ENCODE data around the gene MRPL53. TPM values are rescaled to one million over a fixed set of nuclear protein-coding genes. Genes with fewer than 3 reads are reported as not detected.
"Not testable (repeated sequence)": the region's sequence is repeated elsewhere in the genome, so short reads cannot be mapped to it uniquely, and the experiment has no call there.

The MRPL53 gene
- polyA plus RNA-seq, 3 donors: 37.1 to 43.6 (median 38.9) TPM

DNA sequence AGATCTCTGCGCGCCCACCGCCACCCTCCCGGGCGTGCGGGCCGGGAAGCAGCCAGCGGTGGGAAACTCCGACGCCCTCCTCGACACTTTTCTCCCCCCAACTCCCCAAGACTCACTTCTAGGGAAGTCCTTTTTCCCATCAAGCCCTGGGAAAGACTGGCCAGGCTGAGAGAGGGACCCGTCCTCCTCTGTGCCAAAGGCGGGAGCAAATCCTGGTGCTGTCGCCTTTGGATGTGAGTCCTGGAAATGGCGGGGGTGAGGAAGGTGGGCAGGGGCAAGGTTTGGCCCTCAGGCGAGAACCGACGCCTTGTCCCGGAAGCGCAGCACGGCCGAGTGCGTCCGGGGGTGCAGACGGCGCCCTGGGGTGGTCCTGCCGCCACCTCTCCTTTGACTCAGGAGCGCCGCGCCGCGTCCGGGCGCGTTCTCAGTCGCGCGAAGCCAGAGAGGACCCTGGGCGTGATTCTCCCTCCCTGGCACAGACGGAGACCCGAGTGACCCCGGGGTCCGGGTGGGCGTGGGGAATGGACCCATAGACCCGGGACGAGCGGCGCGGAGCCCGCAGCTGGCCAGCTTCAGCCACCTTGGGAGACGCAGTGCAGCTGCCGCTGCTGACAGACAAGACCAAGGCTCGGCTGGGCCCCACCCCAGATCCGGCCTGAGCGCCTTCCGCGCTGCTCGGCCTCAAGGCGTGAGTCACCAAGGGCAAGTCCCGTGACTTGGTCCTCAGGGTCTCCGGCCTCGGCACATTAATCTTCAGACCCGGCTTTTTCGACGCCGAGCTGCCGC is 30.4 kb upstream of the MRPL53 start:
- no peak for DNase-seq (ENCODE audit: low read depth in 3 of 3, low spot score in 2 of 3)

DNA sequence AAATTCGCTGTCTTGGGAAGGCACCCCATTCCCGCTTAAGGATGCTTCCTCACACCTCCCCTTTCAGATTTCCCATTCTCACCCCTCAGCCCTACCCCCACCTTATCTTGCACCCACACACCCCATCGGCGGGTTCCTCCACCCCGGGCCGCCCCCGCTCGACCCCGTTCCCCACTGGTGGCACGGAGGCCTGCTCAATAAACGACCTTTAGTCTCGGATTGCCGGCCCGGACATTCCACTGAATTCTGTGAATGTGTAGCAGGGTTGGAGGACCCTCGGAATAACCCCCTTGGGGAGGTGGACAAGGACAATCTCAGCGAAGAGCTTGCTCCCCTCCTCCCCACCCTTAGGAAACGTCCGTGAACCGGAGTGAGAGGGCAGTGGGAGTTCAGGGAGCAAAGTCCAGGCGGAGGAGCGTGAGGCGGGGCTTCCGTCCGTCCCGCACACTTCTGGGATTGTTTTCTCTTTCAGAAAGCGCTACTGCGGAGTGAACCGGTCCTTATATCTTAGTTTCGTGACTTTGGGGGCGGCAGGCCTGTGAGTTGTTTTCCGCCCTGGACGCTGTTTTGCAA is 29.8 kb upstream of the MRPL53 start:
- no peak for DNase-seq (ENCODE audit: low read depth in 3 of 3, low spot score in 2 of 3)

DNA sequence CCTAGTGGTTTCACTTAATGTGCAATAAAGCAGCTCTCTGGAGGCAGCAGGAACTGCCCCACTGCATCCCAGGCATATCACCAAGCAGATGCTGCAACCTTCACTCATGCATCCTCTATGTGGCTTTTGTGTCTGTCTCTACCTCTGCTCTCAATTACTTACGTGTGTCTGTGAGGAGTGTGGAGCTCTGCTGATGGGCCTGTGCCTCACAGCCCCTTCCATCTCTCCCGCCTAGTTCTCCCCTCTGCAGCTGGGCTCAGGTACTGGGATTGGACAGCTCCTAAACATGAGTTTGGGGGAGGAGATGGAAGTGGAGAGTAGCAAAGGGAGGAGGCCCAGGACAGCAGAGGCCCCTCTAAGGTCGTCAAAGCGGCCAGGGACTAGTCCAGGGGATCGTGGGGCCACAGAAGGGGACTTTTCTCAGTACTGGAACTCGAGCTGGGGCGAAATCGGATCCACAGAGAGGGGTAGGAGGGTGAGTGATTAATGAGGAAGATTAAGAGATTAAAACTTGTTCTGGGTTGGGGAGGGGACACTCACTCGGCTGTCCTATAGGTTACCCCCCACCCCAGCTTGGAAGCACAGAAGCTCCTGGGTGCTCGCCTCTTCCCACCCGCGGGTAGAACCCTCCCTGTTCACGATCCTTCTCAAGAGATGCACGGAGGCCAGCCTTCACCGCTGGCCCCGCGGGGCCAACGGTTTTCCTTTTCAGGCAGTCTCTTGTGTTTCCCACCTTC is 29.0 kb upstream of the MRPL53 start:
- no peak for DNase-seq (ENCODE audit: low read depth in 3 of 3, low spot score in 2 of 3)

DNA sequence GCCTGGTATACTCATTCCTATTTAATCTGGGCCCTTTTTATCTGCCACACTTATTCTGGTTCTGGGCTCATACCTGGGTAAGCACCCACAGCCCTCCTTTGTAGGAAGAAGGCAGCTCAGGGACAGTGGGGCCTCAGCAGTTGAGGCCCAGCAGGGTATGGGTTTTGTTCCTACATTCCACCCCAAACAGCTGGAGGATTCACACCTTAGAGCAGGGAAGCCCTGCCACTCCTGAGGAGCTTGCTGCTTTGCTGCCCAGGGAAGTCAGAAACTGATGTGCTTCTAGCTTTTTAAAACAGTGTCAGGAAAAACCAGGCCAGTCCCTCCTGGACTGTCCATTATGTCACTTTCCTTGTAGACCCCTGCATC is 28.1 kb upstream of the MRPL53 start:
- no peak for DNase-seq (ENCODE audit: low read depth in 3 of 3, low spot score in 2 of 3)

DNA sequence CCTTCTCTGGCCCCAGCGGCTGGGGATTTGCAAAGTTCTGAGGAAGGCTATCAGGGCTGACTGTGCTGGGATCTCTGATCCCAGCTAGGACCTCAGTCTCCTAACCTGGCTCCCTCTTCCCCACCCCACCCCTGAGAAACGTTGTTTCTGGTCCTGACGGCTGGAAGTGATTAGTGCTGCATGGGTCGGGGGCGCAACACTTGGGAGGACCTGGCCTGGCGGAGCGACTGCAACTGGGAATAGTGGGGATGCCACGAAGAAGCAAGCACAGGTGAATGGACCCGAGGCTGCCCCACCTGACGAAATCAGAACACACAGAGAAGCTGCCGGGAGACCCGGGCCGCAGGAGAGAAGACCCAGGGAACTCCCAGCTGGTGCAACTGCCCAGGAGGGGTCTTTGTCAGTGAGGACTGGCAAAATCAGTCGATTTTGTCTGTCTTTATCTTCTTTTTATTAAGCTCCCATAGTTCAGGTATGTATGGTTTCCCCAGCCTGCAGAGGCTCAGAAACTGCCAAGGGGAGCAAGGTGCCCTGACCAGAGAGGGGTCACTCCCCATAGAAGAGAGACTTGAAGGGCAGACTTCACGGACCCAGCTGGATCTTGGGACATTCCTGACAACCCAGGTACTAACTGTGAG is 27.6 kb upstream of the MRPL53 start:
- no peak for DNase-seq (ENCODE audit: low read depth in 3 of 3, low spot score in 2 of 3)

DNA sequence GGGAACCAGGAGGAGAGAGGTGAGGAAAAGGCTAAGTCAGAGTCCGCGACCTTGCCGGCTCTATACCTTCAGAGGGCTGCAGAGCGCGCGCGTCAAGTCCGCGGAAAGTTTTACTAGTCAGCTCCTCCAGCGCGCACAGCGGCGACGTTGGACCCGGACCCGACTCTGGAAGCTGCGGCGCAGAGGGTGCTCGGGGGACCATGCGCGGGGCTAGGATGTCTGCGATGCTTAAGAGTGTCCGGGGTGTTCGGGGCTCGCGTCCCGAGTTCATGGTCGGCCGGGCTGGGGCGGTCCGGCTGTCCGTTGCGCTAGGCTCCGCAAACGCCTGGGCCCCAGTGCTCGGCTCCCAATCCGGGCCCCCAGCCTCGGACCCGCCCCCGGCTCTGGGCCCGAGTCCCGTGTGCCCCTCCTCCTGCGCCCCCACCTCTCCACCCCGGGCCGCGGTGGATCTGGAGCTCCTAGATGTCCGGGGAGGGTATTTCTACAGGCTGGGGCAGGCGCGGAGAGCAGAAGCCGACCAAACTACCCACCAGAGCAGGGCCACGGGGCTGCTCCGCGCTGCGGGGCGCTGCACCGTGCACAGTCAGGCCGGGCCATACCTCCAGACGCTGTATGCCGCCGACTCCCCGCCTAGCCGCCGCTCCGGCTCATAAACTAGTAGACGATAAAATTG is 26.9 kb upstream of the MRPL53 start, which contains the start of gene LBX2:
LBX2 (minus strand) TSS at position 337 of the 673 bp plus-strand sequence; CDS start at position 271, 66 bp downstream.
- DNase-seq (ENCODE audit: low read depth in 3 of 3, low spot score in 2 of 3): no peak

DNA sequence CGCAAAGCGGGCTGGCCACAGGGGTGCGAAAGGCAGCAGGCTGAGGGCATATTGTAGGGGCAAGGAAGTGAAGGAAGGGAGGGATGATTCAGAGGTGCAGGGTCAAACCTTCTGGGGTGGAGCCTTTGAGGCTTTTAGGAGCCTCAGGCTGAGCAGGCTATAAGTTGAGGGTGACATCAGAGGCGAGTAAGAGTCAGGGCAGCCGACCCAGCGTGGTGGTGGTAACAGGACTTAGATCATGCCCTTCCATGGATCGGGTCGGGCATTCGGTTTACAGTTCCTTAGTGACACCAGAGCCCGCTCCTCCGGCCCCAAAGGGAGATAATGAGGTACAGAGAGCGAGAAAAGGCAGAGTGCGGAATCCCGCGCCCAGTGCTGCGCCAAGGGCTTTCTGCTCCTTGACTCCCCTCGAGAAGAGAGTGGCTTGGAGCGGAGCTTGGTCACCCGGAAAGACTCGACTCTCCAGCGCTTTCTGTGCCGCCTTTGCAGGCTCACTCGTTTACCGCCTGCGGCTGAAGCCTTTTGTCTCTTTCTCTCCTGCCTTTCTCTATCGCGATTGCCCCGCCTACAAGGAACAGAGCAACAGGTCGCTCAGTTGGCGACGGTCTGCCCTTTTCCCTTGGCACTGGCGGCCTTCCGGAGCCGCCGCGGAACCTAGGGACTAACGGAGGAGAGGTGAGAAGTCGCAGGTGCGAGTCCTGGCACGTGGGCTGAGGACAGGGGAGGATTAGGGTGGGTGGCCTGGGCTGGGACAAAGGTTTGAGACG is 26.2 kb upstream of the MRPL53 start:
- no peak for DNase-seq (ENCODE audit: low read depth in 3 of 3, low spot score in 2 of 3)

DNA sequence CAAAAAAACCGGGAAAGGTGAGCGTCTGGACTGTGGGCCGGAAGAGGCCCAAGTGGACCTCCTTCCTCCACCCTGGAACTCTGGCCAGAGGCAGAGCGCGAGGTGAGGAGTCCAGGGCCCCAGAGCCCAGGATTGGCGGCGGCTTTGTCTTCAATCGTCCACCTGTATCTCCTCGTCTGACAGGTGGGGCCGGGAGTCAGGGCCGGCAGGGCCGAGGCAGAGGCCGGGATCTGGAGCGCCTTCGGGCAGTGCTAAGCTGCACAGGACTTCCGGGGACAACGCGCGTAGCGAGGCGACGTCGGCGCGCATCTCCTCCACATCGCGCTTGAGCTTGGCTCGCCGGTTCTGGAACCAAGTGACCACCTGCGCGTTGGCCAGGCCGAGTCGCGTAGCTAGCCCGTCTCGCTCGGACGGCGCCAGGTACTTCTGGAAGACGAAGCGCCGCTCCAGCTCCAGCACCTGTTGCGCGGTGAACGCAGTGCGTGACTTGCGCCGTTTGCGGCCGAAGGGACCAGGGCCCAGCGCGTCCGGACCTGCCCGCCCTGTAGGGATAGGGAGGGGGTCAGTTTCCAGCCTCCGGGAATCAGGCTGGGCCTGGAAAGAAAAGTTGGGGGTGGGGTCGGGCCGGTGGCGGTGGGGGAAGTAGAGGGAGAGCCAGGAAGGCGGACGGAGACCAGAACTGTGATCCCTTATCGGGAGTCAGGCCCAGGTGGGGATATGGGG is 25.5 kb upstream of the MRPL53 start:
- no peak for DNase-seq (ENCODE audit: low read depth in 3 of 3, low spot score in 2 of 3)

DNA sequence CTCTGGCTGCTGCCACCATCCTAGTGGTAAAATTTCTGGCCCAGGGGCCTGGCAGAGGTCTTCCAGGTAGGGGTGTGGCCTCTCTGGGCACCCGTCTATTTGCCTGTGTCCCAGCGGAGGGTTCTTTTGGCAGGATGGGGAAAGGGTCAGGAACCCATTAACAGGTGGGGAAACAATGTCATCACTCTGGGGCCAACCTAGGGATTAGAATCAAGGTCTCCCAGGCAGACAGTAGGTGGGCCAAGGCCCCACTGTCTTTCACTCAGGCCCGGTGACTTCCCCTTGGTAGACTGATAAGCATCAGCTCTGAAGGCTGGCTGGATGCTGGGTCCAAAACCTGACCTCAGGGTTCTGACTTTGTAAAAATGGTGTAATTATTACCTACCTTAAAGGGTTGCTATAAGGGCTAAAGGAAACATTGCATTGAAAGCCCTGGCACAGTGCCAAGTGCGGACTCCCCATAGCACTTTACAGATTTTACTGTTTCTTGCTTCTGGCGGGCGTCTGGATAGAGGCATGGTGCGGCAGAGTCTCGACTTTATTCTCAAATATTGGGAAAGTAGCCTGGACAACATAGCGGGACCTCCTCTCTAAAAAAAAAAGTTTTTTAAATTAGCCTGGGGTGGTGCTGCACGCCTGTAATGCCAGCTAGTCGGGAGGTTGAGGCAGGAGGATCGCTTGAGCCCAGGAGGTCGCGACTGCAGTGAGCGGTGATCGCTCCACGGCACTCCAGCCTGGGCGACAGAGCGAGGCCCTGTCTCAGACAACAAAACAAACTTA is 24.7 kb upstream of the MRPL53 start:
- DNase-seq (ENCODE audit: low read depth in 3 of 3, low spot score in 2 of 3): no peak

DNA sequence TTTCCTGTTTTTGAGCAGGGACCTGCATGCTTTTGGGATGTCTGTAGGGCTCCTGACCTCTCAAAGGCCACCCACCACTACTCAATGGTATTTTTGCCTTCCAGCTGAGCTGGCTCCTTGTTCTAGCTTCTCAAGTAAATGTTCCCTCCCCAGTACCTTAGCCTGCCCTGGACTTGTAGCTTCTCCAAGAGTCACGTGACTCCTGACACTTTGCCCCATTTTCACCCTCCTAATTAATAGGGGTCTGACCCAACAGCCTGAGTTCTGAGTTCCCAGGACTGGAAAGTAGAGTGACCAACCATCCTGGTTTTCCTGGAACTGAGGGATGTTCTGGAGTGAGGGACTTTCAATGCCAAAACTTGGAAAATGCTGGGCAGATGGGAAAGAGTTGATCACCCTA is 23.0 kb upstream of the MRPL53 start:
- DNase-seq (ENCODE audit: low read depth in 3 of 3, low spot score in 2 of 3): no peak

DNA sequence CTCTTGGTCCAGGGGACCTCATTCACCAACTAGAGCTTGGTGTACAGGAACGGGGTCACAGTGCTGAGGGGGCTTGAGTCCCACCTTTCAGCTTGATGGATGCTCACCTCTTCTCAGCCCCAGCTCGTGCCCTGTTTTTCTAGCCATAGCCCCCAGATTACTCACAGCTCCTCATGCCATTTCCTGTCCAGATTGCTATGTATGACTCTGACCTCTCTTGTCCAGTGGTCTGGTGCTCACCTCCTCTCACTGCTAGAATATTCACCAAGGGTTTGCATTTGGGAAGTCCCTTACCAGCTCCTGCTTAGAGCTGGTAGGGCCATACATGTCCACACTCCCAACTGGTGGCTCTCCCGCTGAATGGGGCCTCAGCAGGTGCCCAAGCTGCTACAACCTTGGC is 21.1 kb upstream of the MRPL53 start:
- no peak for DNase-seq (ENCODE audit: low read depth in 3 of 3, low spot score in 2 of 3)

DNA sequence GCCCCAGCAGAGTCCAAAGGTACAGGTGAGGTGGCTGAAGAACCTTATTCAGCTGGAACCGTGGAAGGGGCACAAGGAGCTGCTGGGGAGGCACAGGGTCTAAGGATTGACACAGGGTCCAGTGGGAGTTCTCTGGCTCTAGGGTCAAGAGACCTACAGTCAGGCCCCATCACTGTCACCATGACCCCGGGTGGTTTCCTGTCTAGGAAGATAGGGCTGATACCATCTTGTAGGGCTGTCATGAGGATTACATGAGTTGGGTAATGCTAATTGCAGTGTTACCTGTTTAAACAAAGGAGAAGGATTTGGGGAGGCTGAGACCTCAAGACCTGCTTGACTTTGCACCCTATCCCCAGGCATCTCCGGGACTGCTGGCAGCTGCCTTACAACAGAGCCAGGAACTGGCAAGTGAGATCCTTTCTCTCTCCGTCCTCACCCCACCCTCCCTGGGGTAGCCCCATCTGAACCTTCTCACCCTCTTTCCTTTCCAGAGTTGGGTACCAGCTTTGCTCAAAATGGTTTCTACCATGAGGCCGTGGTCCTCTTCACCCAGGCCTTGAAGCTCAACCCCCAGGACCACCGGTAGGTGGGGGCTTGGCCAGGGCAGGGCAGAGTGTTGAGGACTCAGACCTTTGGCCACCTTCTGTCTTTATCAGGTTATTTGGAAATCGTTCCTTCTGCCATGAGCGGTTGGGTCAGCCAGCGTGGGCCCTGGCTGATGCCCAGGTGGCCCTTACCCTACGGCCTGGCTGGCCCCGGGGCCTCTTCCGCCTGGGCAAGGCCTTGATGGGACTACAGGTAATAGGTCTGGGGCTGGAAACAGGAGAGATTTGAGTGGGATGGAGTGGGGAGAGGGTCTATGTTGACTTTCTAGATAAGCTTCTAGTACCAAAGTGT is 19.4 kb upstream of the MRPL53 start:
- no peak for DNase-seq (ENCODE audit: low read depth in 3 of 3, low spot score in 2 of 3)

DNA sequence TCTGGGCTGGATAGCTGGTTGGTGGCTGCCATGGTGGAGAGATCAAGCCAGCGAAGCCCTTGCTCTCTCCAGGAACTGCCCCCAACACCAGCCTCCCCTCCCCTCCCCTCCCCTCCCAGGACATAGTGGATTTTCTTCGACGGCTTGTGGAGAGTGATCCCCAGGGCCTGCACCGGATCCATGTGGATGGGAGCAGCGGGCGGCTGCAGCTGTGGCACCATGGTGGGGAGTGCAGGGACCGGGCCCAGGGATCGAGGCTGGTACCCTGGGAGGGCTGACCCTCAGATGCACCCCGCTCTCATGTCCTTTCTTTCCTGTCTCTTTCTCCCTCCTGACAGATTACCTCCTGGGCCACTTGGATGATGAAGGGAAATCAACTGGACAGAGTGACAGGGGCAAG is 17.4 kb upstream of the MRPL53 start:
- DNase-seq (ENCODE audit: low read depth in 3 of 3, low spot score in 2 of 3): no peak

DNA sequence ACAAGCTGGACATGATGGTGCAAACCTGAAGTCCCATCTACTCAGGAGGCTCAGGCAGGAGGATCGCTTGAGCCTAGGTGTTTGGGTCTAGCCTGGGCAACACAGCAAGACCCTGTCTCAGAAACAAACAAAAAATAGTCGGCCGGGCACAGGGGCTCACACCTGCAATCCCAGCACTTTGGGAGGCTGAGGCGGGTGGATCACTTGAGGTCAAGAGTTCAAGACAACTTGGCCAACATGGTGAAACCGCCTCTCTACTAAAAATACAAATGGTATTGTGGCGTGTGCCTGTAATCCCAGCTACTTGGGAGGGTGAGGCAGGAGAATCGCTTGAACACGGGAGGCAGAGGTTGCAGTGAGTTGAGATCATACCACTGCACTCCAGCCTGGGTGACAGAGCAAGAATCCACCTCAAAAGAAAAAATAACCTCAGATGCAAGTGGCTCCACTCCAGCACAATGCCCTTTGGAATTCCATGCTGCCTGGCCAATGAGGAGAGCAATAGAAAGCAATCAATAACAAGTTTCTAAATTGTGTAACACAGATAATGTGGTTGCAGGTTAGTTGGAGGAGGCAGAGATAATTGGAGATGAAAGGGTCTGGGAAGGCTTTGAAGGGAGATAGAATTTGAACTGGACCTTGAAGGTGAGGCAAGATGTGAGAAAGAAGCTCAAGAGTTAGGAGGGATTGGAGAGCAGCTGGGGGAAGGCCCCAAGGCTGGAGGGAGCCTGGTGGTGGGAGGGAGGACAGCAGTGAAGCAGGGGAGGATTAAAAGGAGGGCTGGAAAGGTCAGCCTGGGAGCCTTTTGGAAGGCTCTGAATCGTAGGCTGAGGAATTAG is 16.4 kb upstream of the MRPL53 start:
- no peak for DNase-seq (ENCODE audit: low read depth in 3 of 3, low spot score in 2 of 3)

DNA sequence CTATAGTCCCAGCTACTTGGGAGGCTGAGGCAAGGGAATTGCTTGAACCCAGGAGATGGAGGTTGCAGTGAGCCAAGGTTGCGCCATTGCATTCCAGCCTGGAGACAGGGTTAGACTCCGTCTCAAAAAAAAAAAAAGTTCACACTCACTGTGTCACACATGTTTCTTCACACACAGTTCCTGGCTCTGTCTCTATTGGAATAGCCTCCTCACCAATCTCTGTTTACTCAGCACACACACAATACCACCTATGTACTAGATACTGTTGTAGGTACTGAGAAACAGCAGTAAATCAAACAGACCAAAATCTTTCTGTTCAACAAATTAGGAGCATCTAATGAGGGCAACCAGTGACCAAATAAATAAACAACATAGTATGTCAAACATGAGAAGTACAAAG is 13.7 kb upstream of the MRPL53 start:
- DNase-seq (ENCODE audit: low read depth in 3 of 3, low spot score in 2 of 3): no peak

DNA sequence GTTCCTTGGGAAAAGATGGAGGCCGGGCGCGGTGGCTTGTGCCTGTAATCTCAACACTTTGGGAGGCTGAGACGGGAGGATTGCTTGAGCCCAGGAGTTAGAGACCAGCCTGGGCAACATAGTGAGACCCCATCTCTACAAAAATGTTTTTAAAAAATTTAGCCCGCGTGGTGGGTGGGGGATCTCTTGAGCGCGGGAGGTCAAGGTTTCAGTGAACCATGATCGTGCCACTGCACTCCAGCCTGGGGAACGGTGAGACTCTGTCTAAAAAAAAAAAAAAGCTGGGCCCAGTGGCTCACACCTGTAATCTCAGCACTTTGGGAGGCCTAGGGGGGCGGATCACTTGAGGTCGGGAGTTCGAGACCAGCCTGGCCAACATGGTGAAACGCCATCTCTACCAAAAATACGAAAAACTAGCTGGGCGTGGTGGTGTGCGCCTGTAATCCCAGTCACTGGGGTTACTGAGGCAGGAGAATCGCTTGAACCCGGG is 11.2 kb upstream of the MRPL53 start:
- DNase-seq (ENCODE audit: low read depth in 3 of 3, low spot score in 2 of 3): not testable (repeated sequence)
